ENCODE results near the gene PDGFRB.

PDGFRB gene

DNA sequence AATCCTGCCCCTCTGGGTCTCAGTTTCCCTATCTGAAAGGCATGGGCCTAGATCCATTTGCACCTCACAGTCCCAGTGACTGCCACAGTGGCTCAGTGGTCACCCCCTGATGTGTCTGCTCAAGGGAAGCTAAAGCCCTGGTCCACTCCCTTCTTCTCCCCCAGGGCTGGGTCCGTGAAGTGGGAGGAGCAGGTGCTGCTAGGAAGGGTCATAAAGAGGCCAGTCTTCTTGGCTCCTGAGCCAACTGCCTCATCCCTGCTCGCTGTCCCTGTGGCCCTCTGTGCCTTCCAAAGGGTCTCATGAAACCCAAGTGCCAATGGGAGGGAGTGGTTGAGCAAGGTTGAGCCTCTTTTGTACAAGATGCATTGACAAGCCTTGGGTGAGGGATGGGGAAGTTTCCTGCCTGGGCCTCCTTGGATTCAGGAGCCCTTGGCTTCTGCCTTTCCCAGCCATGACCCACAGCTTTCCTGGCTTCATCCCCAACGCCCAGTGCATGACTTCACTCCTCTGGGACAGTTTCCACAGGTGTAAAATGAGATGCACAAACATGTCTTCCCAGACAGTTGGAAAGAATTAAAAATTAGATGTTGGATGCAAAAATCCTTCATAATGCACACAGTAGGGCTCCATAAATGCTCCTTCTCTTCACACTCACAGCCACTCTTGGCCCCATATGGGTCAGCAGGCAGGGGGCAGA lies 32.6 kb upstream of the PDGFRB start:
- Mint-ChIP-seq H3K27me3 (ENCODE audit: low read depth) (peaks cover 34% of the 10 kb centered on the region), H3K4me1 (ENCODE audit: low read depth) (no peaks in the 10 kb centered on the region), H3K27ac (no peak overlapping the region), H3K4me3 (no peak overlapping the region), H3K36me3 (ENCODE audit: low read depth) (no peaks in the 10 kb centered on the region), H3K9me3 (no peaks in the 10 kb centered on the region)
- no peak for DNase-seq (ENCODE audit: low spot score)

DNA sequence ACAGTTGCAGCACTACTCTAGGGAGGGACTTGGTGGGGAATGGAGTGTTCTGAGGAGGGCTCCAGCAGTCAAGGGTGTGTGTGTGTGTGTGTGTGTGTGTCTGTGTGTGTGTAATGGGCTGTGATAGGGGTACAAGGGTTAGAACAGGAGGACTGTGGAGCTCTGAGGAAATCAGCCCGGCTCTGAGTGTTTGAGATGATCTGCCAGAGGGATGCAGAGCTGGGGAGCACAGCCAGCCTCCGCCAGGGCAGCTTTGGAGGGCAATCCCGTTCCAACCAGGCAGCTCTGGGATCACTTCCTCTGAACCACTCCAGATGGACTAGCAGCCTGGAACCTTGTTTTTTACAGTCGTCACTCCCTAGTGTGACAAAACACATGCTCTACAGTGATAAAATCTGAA lies 31.3 kb upstream of the PDGFRB start:
- H3K36me3 Mint-ChIP-seq (ENCODE audit: low read depth) = no peaks in the 10 kb centered on the region
- no peaks in the 10 kb centered on the region for H3K4me1 Mint-ChIP-seq (ENCODE audit: low read depth)
- H3K4me3 Mint-ChIP-seq = no peak overlapping the region
- H3K27ac Mint-ChIP-seq = no peak overlapping the region
- H3K27me3 Mint-ChIP-seq (ENCODE audit: low read depth) = peaks cover 36% of the 10 kb centered on the region
- DNase-seq (ENCODE audit: low spot score) = no peak
- H3K9me3 Mint-ChIP-seq = no peaks in the 10 kb centered on the region

DNA sequence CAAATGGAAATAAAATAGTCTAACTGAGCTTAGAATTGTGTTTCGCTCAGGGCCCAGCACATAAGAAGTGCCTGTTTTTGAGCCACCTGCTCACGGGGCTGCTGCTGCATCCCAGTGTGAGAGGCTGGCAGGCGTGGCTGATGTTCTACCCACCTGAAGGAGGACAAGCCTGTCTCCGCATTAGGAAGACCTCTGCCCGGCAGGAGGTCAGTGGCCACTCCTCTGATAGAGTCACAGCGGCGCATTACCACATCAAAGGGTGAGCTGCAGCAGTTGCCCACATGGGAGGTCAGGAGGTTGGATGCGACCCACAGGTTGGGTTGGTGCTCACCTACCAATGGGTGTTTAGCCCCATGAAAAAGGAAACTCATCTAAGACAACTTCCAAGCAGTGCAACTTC lies 30.5 kb upstream of the PDGFRB start:
- H3K4me1 Mint-ChIP-seq (ENCODE audit: low read depth) = no peaks in the 10 kb centered on the region
- H3K36me3 Mint-ChIP-seq (ENCODE audit: low read depth) = no peaks in the 10 kb centered on the region

DNA sequence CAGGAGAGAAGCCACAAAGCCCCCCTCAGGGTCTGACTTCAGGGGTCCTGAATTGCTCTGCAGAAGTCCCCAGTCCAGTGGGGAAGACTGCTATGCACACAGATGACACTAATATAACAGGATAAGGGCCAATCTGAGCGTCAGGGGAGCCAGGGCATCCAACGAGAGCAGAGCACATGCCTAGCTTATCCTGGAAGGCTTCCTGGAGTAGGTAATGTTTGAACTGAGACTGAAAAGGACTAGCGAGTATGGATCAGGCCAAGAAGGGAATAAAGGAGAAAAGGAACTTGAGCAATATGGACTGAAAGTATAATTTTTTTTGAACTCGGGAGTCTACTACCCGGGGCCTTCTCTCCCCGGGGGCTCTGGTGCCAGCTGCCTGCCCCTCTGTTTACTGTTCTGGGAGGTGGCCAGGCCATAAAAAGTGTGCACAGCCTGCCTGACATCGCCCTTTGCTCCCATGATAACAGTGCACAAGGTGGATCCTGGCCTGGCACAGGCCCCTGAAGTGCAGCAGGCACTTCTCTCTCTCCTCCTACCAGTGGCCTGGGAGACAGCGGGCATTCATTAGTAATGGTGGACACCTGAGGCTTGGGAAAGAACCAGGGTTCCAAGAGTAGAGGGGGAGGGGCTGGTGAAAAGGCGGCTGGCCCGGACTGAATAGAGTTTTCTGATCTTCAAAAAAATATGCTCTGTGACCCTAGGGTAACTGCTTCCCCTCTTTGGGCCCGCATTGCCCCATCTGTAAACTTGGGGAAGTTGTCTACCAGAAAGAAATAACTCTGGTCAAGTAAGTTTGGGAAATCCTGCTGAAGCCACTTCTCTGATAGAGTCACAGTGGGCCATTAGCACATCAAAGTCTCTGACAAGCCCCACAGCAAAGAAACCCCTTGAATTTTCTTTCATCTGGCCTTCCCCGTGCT lies 29.6 kb upstream of the PDGFRB start:
- no peak overlapping the region for H3K27ac Mint-ChIP-seq
- DNase-seq (ENCODE audit: low spot score) = no peak
- H3K4me1 Mint-ChIP-seq (ENCODE audit: low read depth) = no peaks in the 10 kb centered on the region
- H3K36me3 Mint-ChIP-seq (ENCODE audit: low read depth) = no peaks in the 10 kb centered on the region
- H3K27me3 Mint-ChIP-seq (ENCODE audit: low read depth) = peaks cover 24% of the 10 kb centered on the region
- no peak overlapping the region for H3K4me3 Mint-ChIP-seq
- no peaks in the 10 kb centered on the region for H3K9me3 Mint-ChIP-seq

More for the DNA sequence above, 30.5 kb upstream of the PDGFRB start:
- DNase-seq (ENCODE audit: low spot score) = no peak
- H3K27ac Mint-ChIP-seq = no peak overlapping the region
- no peak overlapping the region for H3K4me3 Mint-ChIP-seq
- no peaks in the 10 kb centered on the region for H3K9me3 Mint-ChIP-seq
- peaks cover 31% of the 10 kb centered on the region for H3K27me3 Mint-ChIP-seq (ENCODE audit: low read depth)

DNA sequence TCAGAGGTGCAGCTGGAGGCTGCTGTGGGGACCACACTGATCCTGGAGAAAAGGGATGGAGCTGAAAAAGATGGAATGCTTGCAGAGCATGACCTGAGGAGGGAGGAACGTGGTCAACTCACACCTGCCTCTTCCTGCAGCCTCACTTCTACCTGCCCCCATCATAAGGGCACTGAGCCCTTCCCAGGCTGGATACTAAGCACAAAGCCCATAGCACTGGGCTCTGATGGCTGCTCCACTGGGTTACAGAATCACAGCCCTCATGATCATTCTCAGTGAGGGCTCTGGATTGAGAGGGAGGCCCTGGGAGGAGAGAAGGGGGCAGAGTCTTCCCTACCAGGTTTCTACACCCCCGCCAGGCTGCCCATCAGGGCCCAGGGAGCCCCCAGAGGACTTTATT lies 28.4 kb upstream of the PDGFRB start:
- no peaks in the 10 kb centered on the region for H3K4me1 Mint-ChIP-seq (ENCODE audit: low read depth)
- H3K27ac Mint-ChIP-seq = no peak overlapping the region
- no peaks in the 10 kb centered on the region for H3K9me3 Mint-ChIP-seq
- H3K36me3 Mint-ChIP-seq (ENCODE audit: low read depth) = no peaks in the 10 kb centered on the region
- peaks cover 16% of the 10 kb centered on the region for H3K27me3 Mint-ChIP-seq (ENCODE audit: low read depth)
- H3K4me3 Mint-ChIP-seq = no peak overlapping the region
- no peak for DNase-seq (ENCODE audit: low spot score)

DNA sequence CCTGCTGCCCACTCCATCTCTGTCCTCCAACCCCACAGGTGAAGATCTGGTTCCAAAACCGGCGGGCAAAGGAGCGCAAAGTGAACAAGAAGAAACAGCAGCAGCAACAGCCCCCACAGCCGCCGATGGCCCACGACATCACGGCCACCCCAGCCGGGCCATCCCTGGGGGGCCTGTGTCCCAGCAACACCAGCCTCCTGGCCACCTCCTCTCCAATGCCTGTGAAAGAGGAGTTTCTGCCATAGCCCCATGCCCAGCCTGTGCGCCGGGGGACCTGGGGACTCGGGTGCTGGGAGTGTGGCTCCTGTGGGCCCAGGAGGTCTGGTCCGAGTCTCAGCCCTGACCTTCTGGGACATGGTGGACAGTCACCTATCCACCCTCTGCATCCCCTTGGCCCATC lies 27.8 kb upstream of the PDGFRB start:
- H3K9me3 Mint-ChIP-seq = no peaks in the 10 kb centered on the region
- no peaks in the 10 kb centered on the region for H3K36me3 Mint-ChIP-seq (ENCODE audit: low read depth)
- no peak overlapping the region for H3K4me3 Mint-ChIP-seq
- H3K4me1 Mint-ChIP-seq (ENCODE audit: low read depth) = no peaks in the 10 kb centered on the region
- peaks cover 14% of the 10 kb centered on the region for H3K27me3 Mint-ChIP-seq (ENCODE audit: low read depth)
- no peak overlapping the region for H3K27ac Mint-ChIP-seq
- DNase-seq (ENCODE audit: low spot score) = no peak

DNA sequence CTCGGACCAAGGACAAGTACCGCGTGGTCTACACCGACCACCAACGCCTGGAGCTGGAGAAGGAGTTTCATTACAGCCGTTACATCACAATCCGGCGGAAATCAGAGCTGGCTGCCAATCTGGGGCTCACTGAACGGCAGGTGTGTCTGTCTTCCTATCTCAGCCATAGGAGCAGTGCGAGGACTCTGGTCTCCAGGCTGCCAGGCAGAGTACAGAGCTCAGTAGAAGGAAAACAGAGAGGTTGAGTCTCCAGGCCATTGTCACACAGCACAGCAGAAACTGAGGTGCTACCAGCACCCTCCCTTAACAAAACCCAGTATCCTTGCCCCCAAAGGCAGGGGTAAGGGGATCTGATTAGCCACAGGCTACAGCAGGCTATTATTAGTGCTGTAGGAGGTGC lies 27.1 kb upstream of the PDGFRB start:
- no peaks in the 10 kb centered on the region for H3K4me1 Mint-ChIP-seq (ENCODE audit: low read depth)
- H3K27me3 Mint-ChIP-seq (ENCODE audit: low read depth) = peaks cover 12% of the 10 kb centered on the region
- no peaks in the 10 kb centered on the region for H3K36me3 Mint-ChIP-seq (ENCODE audit: low read depth)
- H3K27ac Mint-ChIP-seq = no peak overlapping the region
- DNase-seq (ENCODE audit: low spot score) = no peak
- H3K4me3 Mint-ChIP-seq = no peak overlapping the region
- H3K9me3 Mint-ChIP-seq = no peaks in the 10 kb centered on the region

DNA sequence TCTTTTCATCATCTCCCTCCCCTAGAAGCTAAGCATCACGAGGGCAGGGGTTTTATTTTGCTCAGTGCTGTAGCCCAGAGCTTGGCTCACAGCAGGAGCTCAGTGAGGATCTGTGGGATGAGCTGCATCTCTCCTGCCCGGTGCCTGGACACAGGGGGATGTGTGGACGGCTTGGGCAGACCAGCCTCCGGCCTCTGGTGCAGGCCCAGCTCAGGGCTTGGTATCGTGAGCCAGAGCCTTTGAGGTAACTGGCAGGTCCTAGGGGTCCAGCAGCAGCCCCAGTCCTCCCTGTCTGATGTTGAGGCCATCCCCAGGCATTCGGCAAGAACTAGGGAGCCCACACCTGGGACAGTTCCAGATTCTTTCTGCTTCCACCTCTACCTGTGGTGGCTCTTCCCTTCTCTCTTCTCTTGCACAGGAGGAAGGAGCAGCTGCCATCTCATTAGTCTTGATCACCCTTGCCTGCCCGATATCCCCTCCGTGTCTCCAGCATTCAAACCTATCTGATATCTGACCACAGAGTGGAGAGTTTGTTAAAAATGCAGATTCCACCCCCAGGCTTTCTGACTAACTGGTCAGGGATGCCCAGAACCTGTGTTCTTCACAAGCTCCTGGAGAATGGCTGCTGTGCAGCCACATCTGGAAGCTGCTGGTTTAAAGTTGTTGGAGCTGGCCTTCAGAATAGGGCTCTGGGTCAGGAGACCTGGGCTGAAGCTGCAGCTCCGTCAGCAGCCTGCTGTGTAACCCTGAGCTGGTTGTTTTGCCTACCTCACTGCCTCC lies 26.3 kb upstream of the PDGFRB start:
- Mint-ChIP-seq H3K4me1 (ENCODE audit: low read depth) (no peaks in the 10 kb centered on the region), H3K27me3 (ENCODE audit: low read depth) (peaks cover 7% of the 10 kb centered on the region), H3K36me3 (ENCODE audit: low read depth) (no peaks in the 10 kb centered on the region), H3K4me3 (no peak overlapping the region), H3K9me3 (no peaks in the 10 kb centered on the region), H3K27ac (no peak overlapping the region)
- DNase-seq (ENCODE audit: low spot score) = no peak

DNA sequence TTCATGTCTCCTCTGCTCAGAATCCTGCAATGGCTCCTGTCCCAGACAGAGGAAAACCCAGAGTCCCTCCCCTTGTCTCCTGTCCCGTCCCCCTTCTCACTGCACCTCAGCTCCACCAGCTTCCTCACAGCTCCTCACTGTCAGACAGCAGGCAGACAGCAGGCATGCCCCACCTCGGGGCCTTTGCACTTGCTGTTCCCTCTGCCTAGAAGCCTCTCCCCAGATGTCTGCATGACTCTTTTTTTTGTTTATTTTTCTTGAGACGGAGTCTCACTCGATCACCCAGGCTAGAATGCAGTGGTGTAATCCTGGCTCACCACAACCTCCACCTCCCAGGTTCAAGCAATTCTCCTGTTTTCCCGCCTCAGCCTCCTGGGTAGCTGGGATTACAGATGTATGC lies 25.4 kb upstream of the PDGFRB start:
- H3K4me1 Mint-ChIP-seq (ENCODE audit: low read depth) = no peaks in the 10 kb centered on the region
- no peak for DNase-seq (ENCODE audit: low spot score)
- peaks cover 2% of the 10 kb centered on the region for H3K27me3 Mint-ChIP-seq (ENCODE audit: low read depth)
- H3K4me3 Mint-ChIP-seq = no peak overlapping the region
- no peak overlapping the region for H3K27ac Mint-ChIP-seq
- no peaks in the 10 kb centered on the region for H3K9me3 Mint-ChIP-seq
- H3K36me3 Mint-ChIP-seq (ENCODE audit: low read depth) = no peaks in the 10 kb centered on the region

DNA sequence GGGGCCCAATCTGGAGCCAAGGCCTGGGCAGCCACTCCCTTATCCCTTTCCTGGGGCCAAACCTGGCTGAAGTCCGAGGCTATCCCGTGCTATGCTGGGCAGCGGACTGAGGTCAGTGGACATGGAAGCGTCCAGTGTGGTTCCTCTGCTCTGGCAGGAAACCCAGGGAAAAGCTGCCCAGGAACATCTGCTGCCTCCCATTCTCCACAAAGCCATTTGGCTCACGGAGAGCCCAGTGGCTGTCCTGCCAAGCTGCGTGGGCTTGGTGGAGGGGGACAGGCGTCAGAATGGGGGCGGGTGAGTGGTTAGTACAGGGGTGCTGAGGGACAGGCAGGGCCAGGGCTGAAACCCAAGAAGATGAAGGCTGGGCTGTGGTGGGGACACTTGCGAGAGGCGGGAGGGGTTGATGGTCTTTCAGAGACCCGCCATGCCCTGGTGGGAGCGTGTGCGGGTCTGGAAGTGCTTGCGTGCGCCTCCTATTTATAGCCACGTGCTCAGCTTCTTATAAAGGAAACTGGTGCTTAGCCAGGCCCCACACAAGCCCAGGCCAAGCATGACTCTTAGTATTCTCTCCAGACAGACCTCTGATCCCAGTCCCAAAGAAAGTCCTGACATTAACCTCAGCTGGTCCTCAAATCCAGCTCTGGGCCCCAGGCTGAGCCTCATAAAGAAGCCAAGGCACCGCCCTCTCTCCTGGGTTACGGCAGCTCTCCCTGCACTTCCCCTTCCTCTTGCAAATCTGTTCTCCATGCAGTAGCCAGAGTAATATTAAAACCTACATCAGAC lies 24.8 kb upstream of the PDGFRB start:
- Mint-ChIP-seq H3K9me3 (no peaks in the 10 kb centered on the region), H3K4me3 (no peak overlapping the region)

DNA sequence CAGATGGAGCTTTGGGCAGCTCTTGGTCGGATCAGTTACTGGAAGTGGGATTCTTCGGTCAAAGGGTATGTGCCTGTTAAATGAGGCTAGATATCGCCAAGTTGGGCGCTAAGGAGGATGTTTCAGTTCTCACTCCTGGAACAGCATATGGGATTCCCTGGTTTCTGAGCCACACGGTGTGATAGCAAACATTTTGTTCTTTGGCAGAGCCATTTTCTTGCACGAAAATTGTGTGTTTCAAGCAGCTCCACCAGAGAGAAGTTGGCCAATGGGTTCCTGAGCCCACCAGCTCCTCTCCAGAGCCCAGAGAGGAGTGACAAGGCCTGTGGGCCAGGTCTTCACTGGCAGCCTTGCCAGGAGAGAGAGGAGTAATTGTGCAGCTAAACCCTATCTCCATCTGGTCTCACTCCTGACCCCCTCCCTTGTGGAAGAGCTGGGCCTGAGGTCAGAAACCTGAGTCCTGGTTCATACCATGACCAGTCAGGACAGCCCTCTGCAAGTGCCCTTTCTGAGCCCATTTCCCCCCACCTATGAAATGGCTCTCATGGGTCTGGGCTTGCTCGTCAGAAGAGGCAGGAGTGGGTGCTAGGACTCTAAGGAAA lies 23.5 kb upstream of the PDGFRB start:
- H3K36me3 Mint-ChIP-seq (ENCODE audit: low read depth) = no peaks in the 10 kb centered on the region

More for the DNA sequence above, 24.8 kb upstream of the PDGFRB start:
- no peak for DNase-seq (ENCODE audit: low spot score)
- Mint-ChIP-seq H3K27ac (no peak overlapping the region), H3K27me3 (ENCODE audit: low read depth) (peaks cover 2% of the 10 kb centered on the region), H3K36me3 (ENCODE audit: low read depth) (no peaks in the 10 kb centered on the region), H3K4me1 (ENCODE audit: low read depth) (no peaks in the 10 kb centered on the region)

DNA sequence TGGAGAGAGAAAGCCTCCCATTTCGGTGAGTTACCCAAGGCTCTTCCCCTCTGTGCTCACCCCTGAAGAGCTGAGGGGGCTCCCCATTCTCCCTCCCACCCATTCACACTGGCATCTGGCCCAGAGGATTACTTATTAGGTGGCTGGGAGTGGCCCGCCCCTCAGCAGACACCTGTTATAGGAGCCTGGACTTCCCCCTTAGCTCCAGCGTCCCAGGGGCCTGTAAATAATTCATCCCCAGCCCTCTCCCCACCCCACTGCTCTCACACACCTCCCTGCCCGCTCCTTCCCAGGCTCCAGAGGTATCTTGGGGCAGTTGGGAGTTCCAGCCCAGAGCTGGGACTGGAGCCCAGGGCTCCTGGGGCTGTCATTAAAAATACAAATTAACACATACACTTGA lies 22.6 kb upstream of the PDGFRB start:
- Mint-ChIP-seq H3K27ac (no peak overlapping the region), H3K27me3 (ENCODE audit: low read depth) (peaks cover 4% of the 10 kb centered on the region), H3K4me3 (no peak overlapping the region), H3K4me1 (ENCODE audit: low read depth) (no peaks in the 10 kb centered on the region), H3K36me3 (ENCODE audit: low read depth) (no peaks in the 10 kb centered on the region), H3K9me3 (no peaks in the 10 kb centered on the region)
- no peak for DNase-seq (ENCODE audit: low spot score)

More for the DNA sequence above, 23.5 kb upstream of the PDGFRB start:
- Mint-ChIP-seq H3K4me1 (ENCODE audit: low read depth) (no peaks in the 10 kb centered on the region), H3K27me3 (ENCODE audit: low read depth) (peaks cover 2% of the 10 kb centered on the region), H3K9me3 (no peaks in the 10 kb centered on the region), H3K27ac (no peak overlapping the region), H3K4me3 (no peak overlapping the region)
- DNase-seq (ENCODE audit: low spot score) = no peak

DNA sequence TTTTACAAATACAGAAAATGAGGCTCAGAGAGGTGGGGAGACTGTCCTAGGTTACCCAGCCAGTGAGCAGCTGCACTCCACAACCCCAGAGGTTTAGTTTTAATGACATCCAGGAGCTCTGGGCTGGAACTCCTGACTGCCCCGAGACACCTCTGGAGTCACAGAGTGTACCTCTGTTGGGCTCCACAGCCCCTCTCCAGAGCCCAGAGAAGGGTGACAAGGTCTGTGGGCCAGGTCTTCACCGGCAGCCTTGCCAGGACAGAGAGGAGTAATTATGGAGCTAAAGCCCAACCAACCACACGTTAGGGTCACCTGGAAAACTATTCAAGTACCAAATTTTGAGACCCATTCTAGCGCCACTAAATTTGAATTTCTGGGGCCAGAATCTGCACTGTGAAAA lies 22.1 kb upstream of the PDGFRB start:
- Mint-ChIP-seq H3K9me3 (no peaks in the 10 kb centered on the region), H3K4me1 (ENCODE audit: low read depth) (no peaks in the 10 kb centered on the region), H3K36me3 (ENCODE audit: low read depth) (no peaks in the 10 kb centered on the region), H3K4me3 (no peak overlapping the region), H3K27me3 (ENCODE audit: low read depth) (peaks cover 4% of the 10 kb centered on the region), H3K27ac (no peak overlapping the region)
- no peak for DNase-seq (ENCODE audit: low spot score)
